HG03175 (cell line): ENCODE data around the gene SETD7.

Experiments used
- ATAC-seq: cut with Tn5 transposase; IDR thresholded peaks from one replicate; pipeline ENCODE4 v1.9.1; 2021; ENCODE audit warnings: mild to moderate bottlenecking, moderate library complexity; ENCODE audit not compliant: unreplicated experiment

Gene SETD7

GRCh38 chr4:139552517-139553307, 3.3 kb downstream of the SETD7 start:
- ATAC-seq: no peak

DNA sequence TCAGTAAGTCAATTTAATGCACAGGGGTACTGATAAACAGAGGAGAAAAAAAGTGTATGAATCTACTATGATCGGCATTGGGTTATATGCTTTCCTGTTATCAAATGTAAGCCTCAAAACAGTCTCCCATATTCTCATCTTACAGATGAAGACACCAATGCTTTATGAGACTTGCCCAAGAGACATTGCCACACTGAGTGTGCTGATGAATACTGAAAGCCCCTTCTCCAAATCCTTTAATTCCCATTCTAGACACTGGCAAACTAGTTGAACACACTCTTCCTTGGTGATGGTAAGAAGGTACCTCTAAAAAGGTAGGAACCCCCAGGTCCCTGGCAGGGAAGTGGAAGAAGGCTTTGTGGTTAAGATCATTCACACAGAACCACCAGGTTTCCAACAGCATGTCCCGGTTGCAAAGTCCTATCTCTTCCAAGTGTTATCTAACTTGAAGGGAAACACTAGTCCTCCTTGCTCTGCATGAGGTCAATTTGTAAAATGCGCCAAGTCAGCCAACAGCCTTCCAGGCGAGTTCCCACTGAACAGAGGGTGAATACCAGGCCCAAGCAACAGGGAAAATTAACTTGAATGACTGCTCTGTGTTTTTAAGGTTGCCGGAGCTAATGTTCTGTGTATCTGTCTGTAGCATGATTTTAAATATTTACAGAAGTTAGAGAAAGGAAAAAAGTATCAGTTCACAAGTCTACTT, 5.1 kb downstream of the SETD7 start:
- ATAC-seq: no peak

GRCh38 chr4:139547979-139548378, 8.0 kb downstream of the SETD7 start:
- ATAC-seq: no peak

DNA sequence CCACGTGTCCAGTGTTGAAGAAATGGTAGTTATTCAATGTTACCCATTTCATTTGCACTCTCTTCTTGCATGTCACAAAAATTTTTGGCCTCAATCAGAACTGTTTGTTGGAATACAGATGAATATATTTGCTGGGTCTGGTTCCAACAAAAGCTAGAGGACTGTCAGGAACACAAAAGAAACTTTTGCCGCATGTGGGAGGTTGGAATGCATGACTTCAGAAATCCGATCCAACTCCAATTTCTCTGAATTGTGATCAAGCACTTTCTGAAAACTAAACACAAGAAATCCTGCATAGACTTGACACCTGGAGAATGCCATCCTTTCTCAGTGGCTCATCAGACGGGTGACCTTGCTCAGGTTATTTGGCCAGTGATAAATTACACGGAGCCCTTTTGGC, 15.4 kb downstream of the SETD7 start:
- no peak for ATAC-seq

DNA sequence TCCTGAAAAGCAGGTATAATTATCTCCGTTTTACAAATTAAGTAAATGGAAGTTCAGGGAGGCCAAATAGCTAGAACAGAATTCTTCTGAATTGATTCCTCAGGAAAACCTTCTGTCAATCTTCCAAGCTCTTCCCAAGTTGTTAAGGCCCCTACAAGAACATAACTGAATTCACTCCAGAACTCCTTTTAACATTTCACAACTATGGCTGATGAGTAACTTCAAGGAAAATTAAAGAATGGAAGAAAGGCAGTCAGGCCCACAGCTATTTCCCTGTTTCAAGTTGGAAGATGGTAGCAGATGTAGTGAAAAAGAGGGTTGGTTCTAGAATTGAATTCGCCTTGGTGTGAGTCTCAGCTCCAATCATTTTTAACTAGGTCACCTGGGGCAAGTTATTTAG, 15.9 kb downstream of the SETD7 start:
- ATAC-seq: no peak

DNA sequence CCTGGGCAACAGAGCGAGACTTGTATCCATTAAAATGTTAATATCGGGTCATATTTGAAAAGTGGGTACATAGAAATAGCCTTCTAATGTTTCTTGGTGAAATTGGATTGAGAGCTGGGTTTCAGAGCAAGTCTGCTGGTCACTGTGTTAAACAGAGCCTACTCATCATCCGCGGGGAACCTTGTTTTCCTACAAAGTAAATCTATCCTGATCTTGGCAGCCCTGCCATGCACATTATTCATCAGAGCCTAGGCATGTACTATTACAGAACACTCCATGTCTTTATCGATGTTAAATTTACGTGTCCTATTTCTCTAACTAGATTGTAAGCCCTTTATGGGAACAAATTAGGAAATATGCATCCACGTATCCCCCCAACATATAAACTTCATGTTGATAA, 18.7 kb downstream of the SETD7 start:
- no peak for ATAC-seq

GRCh38 chr4:139535871-139536234, 20.2 kb downstream of the SETD7 start:
- ATAC-seq: no peak

DNA sequence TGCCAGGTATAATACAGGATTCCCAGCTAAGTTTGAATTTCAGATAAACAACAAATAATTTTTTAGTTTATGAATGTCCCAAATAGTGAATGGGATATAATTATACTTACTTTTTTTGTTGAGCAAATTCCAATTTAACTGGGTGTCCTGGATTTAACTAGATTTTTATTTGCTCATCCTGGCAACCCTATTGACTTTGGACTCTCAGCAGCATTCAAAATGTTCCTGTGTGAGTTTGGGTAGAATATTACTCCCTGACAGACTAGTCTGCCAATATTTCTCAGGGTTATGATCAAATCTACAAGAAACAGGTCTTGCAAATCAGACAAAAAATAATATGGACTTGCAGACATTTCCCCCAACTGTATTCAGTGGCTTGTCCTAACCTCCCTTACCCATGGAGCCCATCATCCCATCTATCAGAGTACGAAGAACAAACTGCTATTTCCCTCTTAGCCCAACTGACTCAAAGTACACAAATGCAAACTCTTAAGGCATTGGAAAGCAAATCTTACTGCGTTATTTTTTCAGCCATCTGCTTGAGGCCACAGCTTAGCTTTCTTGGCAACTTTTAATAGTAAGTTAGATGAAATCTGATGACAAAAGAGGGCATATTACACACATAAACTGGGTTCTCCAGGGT, 20.7 kb downstream of the SETD7 start:
- no peak for ATAC-seq

- no peak for ATAC-seq
Measured at GRCh38 chr4:139534287-139534950, 21.6 kb downstream of the SETD7 start.

- ATAC-seq: no peak
Measured at GRCh38 chr4:139533511-139533910, 22.5 kb downstream of the SETD7 start.

DNA sequence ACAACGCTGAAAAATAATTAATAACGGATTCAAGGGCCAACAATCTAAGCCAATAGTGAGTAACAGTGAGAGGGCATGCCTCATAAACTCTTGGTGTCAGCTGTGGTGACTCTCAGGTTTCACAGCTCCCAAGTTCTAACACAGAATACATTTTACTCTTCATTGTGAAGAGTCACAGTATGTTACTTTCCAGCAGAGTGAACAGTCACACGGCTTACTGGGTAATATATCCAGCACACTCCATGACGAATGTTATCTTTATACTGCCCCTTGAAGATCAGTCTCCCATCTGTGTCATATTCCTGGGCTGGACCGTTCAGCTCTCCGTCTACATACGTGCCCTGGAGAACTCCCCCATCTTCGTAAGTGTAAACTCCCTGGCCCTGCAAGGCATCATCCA, 23.1 kb downstream of the SETD7 start:
- ATAC-seq: no peak

DNA sequence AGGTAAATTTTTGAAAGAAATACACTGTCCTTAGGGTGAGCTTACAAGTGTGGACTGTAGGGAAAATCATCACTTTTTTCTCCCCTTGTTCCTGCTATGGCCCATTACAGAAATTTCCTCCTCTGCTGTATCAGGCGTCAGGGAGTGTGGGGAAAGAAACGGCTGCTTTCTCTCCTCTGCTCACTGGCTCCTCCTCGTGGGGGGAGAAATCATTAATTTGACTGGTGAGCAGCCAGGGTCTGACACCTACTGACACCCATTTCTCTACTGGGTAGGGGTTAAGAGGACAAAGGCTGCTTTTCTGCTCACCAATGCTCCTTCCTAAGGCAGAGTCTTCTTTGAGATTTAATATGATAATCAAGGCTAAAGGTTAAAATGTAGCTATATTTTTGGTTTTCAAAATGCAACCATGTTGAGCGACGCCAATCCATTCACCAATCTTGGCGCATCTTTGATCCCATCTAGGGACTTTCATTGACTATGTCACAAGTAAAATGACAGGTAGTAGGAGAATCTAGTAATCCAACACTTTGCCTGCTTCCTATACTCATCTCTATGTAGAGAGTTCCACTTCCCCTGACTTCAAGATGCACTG, 25.1 kb downstream of the SETD7 start:
- ATAC-seq: no peak

DNA sequence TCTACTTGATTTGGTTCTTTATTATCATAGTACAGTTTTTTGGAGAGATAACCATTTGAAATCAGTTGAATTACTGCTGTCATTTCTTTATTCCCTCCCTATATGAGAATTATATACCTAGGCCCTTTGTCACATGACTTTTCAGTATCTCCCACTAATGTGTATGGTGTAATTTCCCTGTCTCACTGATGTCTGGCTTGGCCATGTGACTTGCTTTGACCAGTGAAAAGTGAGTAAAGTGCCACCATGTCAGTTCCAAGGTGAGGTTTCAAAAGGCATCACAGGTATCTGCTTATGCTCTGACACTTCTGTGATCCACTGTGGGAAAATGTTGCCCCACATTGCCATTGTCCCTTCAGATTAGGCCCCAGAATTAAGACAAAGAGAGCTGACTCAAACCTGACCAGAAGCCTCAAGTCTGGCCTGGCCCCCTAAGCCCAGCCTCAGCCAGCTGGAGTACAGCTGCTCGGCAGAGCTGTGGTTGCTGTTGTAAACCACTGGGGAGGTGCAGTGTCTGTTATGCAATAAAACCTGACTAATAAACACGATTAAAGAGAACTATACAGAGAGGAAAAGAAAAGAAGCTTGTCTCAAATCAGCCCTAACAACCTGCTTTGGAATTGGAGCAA, 27.5 kb downstream of the SETD7 start:
- ATAC-seq: peak; percentile 59

DNA sequence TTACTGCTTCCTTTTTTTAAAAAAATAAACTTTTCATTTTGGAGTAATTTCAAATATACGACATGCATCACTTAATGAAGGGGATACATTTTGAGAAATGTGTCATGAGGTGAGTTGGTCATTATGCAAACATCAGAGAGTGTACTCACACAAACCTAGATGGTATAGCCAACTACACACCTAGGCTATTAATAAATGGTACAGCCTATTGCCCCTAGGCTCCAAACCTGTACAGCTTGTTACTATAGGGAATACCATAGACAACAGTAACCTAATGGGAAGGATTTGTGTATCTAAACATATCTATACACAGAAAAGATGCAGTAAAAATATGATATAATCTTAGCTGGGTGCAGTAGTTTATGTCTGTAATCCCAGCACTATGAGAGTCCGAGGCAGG, 29.1 kb downstream of the SETD7 start:
- ATAC-seq: no peak

- no peak for ATAC-seq
Measured at GRCh38 chr4:139525414-139525813, 30.6 kb downstream of the SETD7 start.

DNA sequence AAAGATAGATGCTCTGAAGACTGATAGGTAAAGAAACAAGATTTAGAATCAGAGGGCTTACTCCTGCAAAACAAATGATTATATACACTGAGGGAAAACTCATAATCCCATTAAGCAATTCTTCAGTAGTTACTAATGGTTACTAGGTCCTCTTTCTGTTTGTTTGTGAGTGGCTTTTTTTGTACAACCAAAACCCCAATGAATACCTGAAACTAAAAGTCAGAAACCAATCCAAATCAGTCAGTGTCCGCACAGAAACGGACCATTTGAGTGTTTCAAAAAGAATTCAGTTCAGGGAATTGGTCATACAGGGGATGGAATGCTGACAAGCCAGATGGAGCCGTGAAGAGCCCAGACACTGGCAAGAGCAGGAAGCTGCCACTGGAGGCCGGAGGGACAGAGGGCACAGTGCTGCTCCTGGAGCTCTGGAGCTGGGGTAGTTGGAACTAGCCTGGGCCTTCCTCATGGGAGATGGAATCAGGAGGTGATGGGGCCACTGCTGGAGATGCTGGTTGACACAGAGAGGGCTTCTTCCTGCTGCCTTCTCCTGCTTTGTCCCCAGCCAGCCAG, 31.9 kb downstream of the SETD7 start:
- no peak for ATAC-seq

GRCh38 chr4:139523076-139523475, 32.9 kb downstream of the SETD7 start:
- no peak for ATAC-seq

GRCh38 chr4:139522457-139522856, 33.6 kb downstream of the SETD7 start:
- ATAC-seq: no peak

- no peak for ATAC-seq
Measured at GRCh38 chr4:139521754-139522401, 34.1 kb downstream of the SETD7 start.

DNA sequence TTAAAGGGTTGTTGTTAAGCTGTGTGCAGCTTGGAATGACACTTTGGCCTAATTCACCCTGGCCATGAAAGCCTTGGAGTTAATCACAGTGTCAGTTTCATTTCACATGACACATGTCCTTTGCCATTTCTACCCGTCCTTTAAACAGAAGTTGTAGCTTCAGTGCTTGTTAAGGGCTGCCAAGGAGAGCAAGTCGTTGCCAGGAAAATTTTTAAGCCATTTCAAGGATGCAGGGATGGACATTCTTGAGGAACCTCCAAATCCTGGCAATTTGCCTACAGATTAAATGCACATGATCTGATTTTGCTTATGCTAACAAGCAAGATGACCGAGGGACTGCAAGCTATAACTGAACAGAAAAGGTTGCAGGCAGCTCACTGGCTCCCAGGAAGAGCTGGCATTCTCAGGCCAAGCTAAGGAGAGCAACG, 40.5 kb downstream of the SETD7 start:
- ATAC-seq: no peak
